BLaER1 (cell line): Measurements from ENCODE around the gene ODF4.

ENCODE experiments used
- H3K27ac ChIP-seq: shearing (Covaris generic); formaldehyde crosslinking; 2 replicates; pipeline ENCODE4 v1.8.1; 2022
- H3K27me3 ChIP-seq: shearing (Covaris generic); formaldehyde crosslinking; 2 replicates; pipeline ENCODE4 v1.8.1; 2022
- H3K36me3 ChIP-seq: shearing (Covaris generic); formaldehyde crosslinking; 2 replicates; pipeline ENCODE4 v1.8.1; 2022
- H3K4me1 ChIP-seq: shearing (Covaris generic); formaldehyde crosslinking; 2 replicates; pipeline ENCODE4 v1.8.1; 2022
- H3K4me2 ChIP-seq: shearing (Covaris generic); formaldehyde crosslinking; 2 replicates; pipeline ENCODE4 v1.8.1; 2022
- H3K4me3 ChIP-seq: shearing (Covaris generic); formaldehyde crosslinking; 2 replicates; pipeline ENCODE4 v1.8.1; 2022
- H3K9ac ChIP-seq: shearing (Covaris generic); formaldehyde crosslinking; 2 replicates; pipeline ENCODE4 v1.8.1; 2022
- H3K9me3 ChIP-seq: shearing (Covaris generic); formaldehyde crosslinking; 2 replicates; pipeline ENCODE4 v1.8.1; 2022
- H4K20me1 ChIP-seq: shearing (Covaris generic); formaldehyde crosslinking; 2 replicates; pipeline ENCODE4 v1.8.1; 2022
- Cebpa-rat ChIP-seq: shearing (Covaris generic); IDR thresholded peaks from 2 replicates; pipeline ENCODE4 v1.8.1; 2022

Gene ODF4

GRCh38 chr17:8312251-8312650 is 27.4 kb upstream of the ODF4 start:
- Histone ChIP-seq H3K4me1 (peaks cover 25% of the 10 kb centered on the region), H3K27ac (no peak overlapping the region), H3K9me3 (no peaks in the 10 kb centered on the region), H3K36me3 (no peaks in the 10 kb centered on the region), H3K27me3 (0 out of 2 replicates have a peak, but pooled peaks cover 3% of the 10 kb centered on the region), H3K4me2 (no peak overlapping the region), H3K9ac (no peak overlapping the region), H4K20me1 (no peaks in the 10 kb centered on the region), H3K4me3 (no peak overlapping the region)
- no peak for TF ChIP-seq Cebpa-rat

DNA sequence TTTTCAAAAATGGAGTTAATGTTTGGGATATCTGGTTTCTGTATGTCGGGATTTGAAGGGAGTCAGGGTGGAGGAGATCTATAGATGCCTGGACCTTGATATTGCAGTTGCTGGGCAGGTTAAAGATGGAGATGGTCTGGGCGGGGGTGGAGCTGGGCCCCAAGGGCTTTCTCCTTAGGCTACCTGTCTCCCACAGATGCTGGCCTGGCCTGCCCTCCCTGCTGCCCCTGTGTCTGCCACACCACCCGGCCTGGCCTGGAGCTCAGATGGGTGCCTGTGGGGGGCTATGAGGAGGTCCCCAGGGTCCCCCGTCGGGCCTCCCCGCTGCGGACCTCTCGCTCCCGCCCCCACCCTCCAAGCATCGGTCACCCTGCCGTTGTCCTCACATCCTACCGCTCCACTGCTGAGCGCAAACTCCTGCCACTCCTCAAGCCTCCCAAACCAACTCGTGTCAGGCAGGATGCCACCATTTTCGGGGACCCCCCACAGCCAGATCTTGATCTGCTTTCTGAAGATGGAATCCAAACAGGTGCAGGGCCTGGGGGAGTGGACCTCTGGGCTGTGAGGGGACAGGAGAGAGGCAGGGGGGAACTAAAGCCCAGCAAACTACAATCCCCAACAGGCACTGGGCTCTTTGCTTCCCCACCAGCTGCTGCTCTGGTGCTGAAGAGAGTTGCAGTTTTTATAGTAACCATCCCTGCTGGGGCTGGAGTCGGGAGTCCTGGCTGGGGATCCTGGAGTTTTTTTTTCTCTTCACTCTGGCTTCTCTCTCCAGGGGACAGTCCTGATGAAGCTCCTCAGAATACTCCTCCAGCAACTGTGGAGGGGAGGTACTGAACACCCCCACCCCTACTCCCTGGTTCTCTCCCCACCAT is 26.7 kb upstream of the ODF4 start:
- H3K9ac ChIP-seq = no peak overlapping the region
- 0 out of 2 replicates have a peak, but pooled peaks cover 3% of the 10 kb centered on the region for H3K27me3 ChIP-seq
- H3K27ac ChIP-seq = no peak overlapping the region
- H3K4me3 ChIP-seq = no peak overlapping the region
- H4K20me1 ChIP-seq = no peaks in the 10 kb centered on the region
- H3K4me1 ChIP-seq = peaks cover 25% of the 10 kb centered on the region
- H3K4me2 ChIP-seq = no peak overlapping the region
- H3K36me3 ChIP-seq = no peaks in the 10 kb centered on the region
- H3K9me3 ChIP-seq = no peaks in the 10 kb centered on the region
- TF ChIP-seq Cebpa-rat = no peak

DNA sequence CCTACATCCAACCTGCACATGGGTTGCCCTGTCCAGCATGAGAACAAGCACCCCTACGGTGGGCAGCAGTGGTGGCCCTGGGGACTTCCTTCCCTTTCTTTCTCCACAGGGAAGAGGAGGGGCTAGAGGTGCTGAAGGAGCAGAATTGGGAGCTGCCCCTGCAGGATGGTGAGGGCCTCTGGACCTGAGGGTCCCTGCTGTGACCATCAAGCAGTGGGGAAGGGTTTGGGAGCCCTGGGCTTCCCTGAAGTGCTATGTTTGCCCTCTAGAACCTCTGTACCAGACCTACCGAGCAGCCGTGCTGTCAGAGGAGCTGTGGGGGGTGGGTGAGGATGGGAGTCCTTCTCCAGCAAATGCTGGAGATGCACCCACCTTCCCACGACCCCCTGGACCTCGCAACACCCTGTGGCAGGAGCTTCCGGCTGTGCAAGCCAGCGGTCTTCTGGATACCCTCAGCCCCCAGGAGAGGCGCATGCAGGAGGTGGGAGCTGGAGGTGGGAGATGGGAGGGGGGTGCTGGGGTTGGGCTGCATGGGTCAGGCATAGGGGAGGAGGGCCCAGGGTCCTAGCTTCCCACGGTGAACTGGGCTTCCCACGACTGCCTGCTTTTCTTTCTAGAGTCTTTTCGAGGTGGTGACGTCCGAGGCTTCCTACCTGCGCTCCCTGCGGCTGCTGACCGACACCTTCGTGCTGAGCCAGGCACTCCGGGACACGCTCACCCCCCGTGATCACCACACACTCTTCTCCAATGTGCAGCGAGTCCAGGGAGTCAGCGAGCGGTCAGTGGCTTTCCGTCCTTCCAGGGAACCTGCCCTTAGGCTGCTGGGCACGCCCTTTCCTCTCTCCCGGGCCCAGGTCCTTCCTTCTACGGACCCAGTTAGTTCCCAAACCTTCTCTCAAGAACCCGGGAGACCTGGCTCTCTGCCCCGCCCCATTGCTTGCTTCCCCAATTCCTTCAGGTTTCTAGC is 24.6 kb upstream of the ODF4 start:
- no peaks in the 10 kb centered on the region for H3K36me3 ChIP-seq
- H4K20me1 ChIP-seq = no peaks in the 10 kb centered on the region
- TF ChIP-seq Cebpa-rat = no peak
- H3K27ac ChIP-seq = no peak overlapping the region
- H3K4me1 ChIP-seq = peaks cover 25% of the 10 kb centered on the region
- no peak overlapping the region for H3K9ac ChIP-seq
- H3K4me2 ChIP-seq = no peak overlapping the region
- H3K4me3 ChIP-seq = no peak overlapping the region
- no peaks in the 10 kb centered on the region for H3K9me3 ChIP-seq
- H3K27me3 ChIP-seq = 0 out of 2 replicates have a peak, but pooled peaks cover 3% of the 10 kb centered on the region

- H3K27ac ChIP-seq = no peak overlapping the region
These were observed 23.8 kb upstream of the ODF4 start for GRCh38 chr17:8315764-8316217.

GRCh38 chr17:8318010-8318935 is 21.4 kb upstream of the ODF4 start:
- H4K20me1 ChIP-seq = no peaks in the 10 kb centered on the region
- TF ChIP-seq Cebpa-rat = no peak
- H3K36me3 ChIP-seq = no peaks in the 10 kb centered on the region
- H3K4me2 ChIP-seq = no peak overlapping the region
- H3K9ac ChIP-seq = no peak overlapping the region
- H3K27ac ChIP-seq = no peak overlapping the region
- peaks cover 11% of the 10 kb centered on the region for H3K4me1 ChIP-seq
- H3K4me3 ChIP-seq = no peak overlapping the region
- 0 out of 2 replicates have a peak, but pooled peaks cover 3% of the 10 kb centered on the region for H3K27me3 ChIP-seq
- H3K9me3 ChIP-seq = no peaks in the 10 kb centered on the region

More at GRCh38 chr17:8315764-8316217, 23.8 kb upstream of the ODF4 start:
- TF ChIP-seq Cebpa-rat = no peak
- H3K9ac ChIP-seq = no peak overlapping the region
- H3K27me3 ChIP-seq = 0 out of 2 replicates have a peak, but pooled peaks cover 3% of the 10 kb centered on the region
- peaks cover 17% of the 10 kb centered on the region for H3K4me1 ChIP-seq
- H3K9me3 ChIP-seq = no peaks in the 10 kb centered on the region
- H4K20me1 ChIP-seq = no peaks in the 10 kb centered on the region
- H3K36me3 ChIP-seq = no peaks in the 10 kb centered on the region
- H3K4me2 ChIP-seq = peak overlapping the region; percentile 36; the same call in 1 of the 2 replicates
- H3K4me3 ChIP-seq = no peak overlapping the region

- no peak overlapping the region for H3K9ac ChIP-seq
- H3K27ac ChIP-seq = no peak overlapping the region
- no peak for TF ChIP-seq Cebpa-rat
- peaks cover 15% of the 10 kb centered on the region for H3K4me1 ChIP-seq
- H3K4me2 ChIP-seq = no peak overlapping the region
- no peaks in the 10 kb centered on the region for H4K20me1 ChIP-seq
- H3K4me3 ChIP-seq = no peak overlapping the region
- H3K9me3 ChIP-seq = no peaks in the 10 kb centered on the region
- peaks cover 7% of the 10 kb centered on the region for H3K27me3 ChIP-seq
- H3K36me3 ChIP-seq = no peaks in the 10 kb centered on the region
These were observed 19.4 kb upstream of the ODF4 start for GRCh38 chr17:8320262-8320661.

DNA sequence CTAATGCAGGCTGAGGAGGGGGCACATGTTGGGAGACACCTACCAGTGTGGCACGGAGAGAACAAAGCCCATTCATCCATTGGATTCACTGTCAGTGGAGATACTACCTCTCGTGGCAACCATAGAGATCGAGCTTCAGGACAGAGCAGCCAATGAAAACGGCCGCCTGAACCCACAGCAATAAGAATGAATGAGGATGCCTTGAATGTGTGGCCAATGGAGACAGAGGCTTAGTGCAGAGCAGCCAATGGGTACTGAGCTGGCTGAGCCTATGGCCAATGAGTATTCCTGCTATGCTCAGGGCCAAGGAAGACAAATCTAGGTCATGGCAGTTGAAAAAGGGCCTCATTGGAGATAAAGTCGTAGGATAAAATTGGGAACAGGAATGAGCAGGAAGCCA is 18.6 kb upstream of the ODF4 start:
- Histone ChIP-seq H4K20me1 (no peaks in the 10 kb centered on the region), H3K36me3 (no peaks in the 10 kb centered on the region), H3K4me2 (no peak overlapping the region), H3K4me1 (peaks cover 12% of the 10 kb centered on the region), H3K4me3 (no peak overlapping the region), H3K27ac (no peak overlapping the region), H3K9me3 (no peaks in the 10 kb centered on the region), H3K27me3 (peaks cover 15% of the 10 kb centered on the region), H3K9ac (no peak overlapping the region)
- TF ChIP-seq Cebpa-rat = no peak

DNA sequence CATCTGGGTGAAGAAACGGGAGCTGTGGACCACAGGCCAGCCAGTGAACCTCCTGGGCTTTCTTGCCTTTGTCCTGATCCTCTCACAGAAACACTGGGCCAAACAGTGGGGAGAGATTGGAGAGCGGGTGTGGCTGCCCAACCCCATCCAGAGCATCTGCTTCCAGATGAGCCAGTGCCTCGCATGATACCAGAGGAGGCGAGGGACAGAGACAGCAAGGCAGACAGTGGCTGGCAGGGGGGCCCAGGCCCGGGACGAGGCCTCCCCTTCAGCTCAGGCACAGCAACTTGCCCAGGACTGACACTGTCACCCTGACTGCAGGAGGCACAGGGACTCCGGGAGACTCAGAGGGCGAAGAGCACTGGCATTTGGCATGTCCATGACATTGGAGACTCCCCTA is 17.6 kb upstream of the ODF4 start:
- no peak for TF ChIP-seq Cebpa-rat
- peaks cover 25% of the 10 kb centered on the region for H3K27me3 ChIP-seq
- H3K4me2 ChIP-seq = no peak overlapping the region
- H3K27ac ChIP-seq = no peak overlapping the region
- no peaks in the 10 kb centered on the region for H3K36me3 ChIP-seq
- H3K9me3 ChIP-seq = no peaks in the 10 kb centered on the region
- no peak overlapping the region for H3K4me3 ChIP-seq
- H3K9ac ChIP-seq = no peak overlapping the region
- H4K20me1 ChIP-seq = no peaks in the 10 kb centered on the region
- peaks cover 14% of the 10 kb centered on the region for H3K4me1 ChIP-seq

DNA sequence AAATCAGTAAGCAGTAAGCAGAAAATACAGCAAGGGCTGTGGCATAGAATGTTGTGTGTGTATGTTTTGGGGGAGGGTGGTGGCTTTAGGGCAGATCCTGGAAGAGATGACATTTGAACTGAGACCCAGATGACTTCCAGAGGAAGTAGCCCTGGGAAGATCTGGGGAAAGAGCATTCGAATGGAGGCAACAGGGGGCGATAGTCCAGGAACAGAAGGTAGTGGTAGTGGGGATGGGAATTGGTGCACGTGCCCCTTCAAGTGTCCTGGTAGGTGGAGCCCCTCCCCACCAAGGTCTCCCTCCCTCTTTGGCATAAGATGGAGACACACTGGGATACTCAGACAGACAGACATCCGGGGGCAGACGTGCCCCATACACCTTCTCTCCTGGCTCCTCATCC is 15.5 kb upstream of the ODF4 start:
- no peak for TF ChIP-seq Cebpa-rat
- Histone ChIP-seq H3K9ac (no peak overlapping the region), H3K4me1 (peaks cover 17% of the 10 kb centered on the region), H4K20me1 (no peaks in the 10 kb centered on the region), H3K4me2 (no peak overlapping the region), H3K27me3 (peaks cover 39% of the 10 kb centered on the region), H3K36me3 (no peaks in the 10 kb centered on the region), H3K4me3 (no peak overlapping the region), H3K9me3 (no peaks in the 10 kb centered on the region), H3K27ac (no peak overlapping the region)
